GM21723 (cell line): ENCODE measurements around the gene HPCAL1.
A peak's percentile ranks its signal among the peaks of the same experiment; 100 is the strongest.

ENCODE experiments used
- ATAC-seq: cut with Tn5 transposase; IDR thresholded peaks from one replicate; pipeline ENCODE4 v1.9.1; 2021; ENCODE audit warnings: mild to moderate bottlenecking, moderate library complexity; ENCODE audit not compliant: unreplicated experiment

Gene HPCAL1

GRCh38 chr2:10320575-10320931 lies 17.8 kb downstream of the HPCAL1 start:
- ATAC-seq, result no peak

GRCh38 chr2:10320933-10321332 lies 18.2 kb downstream of the HPCAL1 start:
- no peak for ATAC-seq

DNA sequence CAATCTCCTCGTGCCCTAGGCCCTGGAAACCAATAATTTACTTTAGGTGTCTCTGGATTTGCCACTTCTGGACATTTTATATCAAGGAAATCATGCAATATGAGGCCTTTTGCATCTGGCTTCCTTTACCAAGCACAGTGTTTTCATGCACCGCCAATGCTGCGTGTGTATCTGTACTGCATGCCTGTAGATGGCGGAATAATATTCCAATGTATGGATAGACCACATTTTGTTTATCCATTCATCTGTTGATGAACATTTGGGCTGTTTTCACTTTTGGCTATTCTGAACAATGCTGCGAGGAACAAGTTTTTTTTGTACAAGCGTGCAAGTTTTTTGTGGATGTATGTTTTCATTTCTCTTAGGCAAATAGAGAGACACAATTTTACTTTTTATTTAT lies 18.9 kb downstream of the HPCAL1 start:
- no peak for ATAC-seq

DNA sequence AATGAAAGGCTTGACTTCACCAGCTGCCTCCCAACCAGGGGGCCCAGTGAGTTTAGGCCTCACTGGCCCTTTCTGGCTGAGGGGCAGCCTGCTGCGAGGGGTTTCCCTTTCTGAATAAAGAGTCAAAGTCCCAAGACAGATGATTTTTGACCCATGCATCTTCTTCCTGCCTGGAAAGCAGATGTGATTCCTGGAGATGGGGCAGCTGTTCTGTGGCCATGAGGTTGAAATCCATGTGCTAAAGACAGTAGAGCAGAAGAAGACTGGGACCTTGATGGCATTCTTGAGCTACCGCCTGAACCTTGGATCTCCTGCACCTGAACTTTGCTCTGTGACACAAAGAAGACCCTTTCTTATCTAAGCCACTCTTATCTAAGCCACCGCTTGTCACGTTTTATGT lies 19.8 kb downstream of the HPCAL1 start:
- ATAC-seq, result no peak

DNA sequence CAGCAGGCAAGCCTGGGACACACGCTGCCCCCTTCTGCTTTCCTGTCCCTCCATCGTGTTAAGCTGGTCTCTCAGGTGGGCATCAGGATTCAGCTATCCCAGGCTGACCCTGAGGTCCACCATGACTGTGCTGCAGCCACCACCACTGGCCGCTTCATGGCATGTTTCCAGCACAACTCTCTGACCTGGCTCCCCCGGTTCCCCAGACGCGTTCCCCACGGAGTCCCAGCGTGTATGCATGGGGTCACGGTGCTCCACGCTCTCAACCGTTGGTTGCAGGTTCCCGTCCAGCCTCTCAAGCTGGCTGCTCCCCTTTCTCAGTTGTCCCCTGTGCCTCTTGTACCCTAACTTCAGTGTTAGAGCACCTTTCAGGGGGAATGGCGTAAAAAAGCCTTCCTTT lies 20.3 kb downstream of the HPCAL1 start:
- no peak for ATAC-seq

DNA sequence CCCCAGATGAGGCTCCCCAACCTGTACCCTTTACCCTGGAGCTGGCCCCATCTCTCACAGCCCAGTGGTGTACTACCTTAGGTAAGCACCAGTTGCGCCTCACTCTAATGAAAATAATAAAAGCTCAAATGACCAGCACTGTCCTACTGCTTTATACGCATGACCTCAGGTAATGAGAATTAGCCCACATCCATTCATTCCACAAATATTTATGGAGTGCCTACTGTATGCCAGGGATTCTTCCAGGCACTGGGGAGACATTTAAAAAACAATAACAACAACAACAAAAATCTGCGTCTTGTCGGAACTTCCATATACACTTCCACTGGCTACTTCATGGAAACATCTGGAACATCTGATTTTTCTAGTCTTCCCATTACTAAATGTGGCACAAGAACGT lies 20.8 kb downstream of the HPCAL1 start:
- no peak for ATAC-seq

DNA sequence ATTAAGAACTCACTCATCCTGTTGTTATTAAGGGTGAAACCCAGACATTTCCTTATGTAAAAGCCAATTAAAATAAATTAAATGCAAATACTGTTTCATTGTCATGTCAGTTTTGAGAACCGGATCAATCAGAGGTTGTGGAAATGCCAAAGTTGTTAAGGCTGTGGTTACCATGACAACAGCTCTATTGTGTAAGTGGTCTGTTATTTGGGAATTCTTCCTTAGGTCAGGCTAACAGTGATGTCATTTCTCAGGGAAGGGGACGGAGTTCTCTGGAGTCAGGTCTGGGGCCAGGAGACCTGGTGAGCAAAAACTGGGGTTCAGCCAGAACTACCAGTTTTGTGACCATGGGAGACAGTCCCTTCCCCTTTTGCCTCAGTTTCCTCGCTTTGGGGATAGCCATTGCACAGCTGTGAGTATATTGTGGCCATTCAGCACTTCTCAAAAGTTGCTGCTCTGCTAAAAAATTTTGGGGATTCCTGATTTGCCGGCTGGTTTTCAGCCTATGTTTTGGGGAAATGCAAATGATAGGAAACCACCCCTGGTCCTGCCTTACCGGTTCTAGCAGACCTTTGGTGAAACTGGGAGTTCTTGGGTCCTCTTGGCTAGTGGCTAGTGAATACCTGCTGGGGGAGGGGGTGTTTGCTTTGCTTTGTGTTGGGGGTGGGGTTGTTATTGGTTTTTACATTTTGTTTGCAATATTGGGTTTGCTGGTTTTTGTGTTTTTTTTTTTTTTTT lies 21.6 kb downstream of the HPCAL1 start:
- no peak for ATAC-seq

DNA sequence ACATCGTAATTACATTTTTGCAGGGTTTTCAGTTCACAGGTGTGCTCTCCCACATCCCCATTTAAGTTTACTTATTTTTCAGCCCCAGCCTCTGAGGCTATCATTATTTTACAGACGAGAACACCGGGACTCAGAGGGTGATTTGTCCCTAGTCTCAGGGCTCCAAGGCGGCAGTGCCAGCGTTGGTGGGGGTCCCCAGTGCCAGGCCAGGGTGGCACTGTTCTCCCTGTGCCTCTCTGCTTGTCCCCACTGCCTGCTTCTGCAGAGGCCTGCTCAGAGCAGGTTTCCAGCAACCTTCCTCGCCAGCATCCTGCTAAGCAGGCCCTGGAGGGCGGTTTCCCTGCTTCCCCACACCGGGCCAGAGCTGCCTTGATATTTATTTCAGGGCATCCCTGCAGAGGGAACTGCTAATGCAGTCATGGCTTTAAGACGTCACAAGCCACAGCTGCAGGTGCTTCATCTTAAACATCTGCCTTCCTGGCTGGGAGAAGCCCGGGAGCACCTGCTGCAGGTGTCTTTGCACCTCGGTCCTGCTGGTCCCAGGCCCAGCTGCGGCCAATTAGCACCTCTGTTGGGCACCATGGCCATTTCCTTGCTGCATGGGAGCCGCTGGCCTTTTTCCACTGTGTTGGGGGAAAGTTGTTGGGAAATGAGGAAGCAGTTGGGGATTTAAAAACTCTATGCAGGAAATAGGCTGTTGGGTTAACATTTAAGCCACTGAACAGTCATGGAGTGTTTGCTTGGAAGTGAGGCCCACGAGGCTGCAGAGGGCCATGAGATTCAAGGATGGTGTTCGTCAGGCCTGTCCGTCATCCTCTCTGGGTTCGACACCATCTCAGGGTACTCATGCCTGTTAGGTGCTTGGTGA lies 22.8 kb downstream of the HPCAL1 start:
- ATAC-seq, result no peak

GRCh38 chr2:10326151-10326616 lies 23.5 kb downstream of the HPCAL1 start:
- ATAC-seq, result no peak

DNA sequence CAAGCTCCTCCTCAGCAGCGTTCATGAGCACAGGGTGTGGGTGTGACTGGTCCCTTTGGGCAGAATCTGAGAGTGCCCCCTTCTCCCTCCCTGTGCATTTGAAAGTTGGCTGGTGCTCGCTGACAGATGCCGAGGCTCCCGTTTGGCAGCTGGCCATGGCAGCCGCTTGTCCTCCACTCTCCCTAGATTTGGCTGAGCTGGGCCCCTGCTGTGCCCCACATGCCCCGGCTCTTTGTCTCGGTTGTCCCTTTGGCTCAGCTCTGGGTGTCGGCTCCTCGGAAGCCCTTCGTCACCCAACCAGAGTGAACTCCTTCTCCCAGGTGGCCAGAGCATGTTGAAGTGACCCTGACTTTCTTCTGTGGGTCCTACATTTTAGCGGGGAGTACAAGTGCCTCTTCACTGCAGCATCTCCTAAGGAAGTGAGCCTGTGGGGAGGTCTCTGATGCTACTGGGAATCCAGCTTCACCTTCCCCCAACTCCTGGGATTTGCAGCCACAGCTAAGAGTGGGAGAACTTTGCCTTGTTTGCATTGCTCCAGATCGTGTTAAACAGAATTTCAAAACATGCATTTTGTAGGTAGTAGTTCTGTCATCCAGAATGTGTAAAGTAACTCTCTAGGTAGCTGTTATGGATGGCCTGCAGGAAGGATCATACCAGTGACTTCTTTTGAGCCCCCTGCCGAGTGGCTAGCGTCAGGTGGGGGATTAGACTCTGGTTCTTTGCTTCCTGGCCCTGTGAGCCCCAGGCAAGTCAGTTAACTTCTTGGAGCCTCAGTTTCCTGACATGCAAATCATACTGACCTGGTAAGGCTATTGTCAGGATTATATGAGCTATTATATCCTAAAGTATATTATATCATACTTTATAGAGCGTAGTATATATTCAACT lies 24.2 kb downstream of the HPCAL1 start:
- no peak for ATAC-seq

DNA sequence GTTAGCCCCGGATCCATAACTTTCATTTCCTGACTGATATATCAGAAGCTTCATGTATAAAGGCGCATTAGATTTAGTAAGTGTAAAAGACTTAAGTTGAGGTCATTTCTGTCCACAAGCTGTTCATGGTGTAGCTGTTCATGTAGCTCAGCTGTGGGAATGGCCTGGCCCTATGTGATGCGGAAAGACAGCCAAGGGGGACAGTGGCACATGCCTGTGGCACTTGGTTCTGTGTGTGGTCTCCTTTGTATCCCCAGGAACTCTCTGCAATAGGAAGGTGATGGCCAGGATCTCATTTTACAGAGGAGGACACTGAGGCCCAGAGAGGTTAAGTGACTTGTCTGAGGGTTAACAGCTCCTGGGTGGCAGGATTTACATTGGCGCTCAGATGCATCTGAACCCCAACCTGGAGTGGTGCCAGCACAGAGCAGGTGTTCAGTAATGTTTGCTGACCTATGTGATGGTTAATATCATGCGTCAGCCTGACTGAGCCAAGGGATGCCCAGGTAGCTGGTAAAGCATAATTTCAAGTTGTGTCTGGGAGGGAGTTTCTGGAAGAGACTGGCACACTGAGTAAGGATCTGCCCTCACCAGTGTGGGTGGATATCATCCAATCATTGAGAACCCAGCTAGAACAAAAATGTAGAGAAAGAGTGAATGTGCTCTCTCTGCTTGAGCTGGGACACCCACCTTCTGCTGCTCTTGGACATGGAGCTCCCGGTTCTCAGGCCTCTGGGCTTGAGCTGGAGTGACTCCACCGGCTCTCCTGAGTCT lies 25.4 kb downstream of the HPCAL1 start:
- ATAC-seq, result no peak

DNA sequence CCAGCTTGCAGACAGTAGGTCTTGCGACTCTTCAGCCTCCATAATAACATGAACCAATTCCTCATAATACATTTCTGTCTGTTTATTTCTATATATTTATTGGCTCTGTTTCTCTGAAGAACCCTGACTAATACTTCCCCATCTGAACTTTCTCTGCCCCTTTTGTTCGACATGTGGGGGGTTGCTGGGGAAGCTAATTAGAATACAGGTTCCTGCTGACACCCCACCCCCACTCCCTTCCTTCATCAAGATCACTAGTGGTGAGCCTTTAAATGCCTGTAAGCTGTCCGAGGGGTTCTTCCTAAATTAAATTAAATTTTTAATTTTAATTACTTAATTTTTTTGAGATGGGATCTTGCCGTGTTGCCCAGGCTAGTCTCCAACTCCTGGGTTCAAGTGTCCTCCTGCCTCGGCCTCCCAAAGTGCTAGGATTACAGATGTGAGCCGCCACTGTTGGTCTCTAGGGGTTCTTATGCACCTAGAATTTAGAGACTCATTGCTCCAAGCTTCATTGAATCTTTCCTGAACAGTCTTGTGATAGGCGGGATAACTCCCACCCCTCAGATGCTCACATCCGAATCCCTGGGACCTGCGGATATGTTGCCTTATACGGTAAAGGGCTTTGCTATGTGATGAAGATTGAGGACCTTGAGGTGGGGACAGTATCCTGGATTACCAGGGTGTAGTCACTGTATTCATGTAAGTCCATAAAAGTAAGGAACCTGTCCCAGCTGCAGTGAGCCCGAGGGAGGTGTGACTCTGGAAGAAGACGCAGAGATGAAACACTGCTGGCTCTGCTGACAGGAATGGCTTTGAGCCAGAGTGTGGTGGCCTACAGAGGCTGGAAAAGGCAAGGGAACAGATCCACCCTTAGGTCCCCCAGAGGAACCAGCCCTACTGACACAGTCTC lies 26.2 kb downstream of the HPCAL1 start:
- no peak for ATAC-seq

- ATAC-seq, result no peak
Observed at GRCh38 chr2:10329580-10329879, 26.8 kb downstream of the HPCAL1 start.

GRCh38 chr2:10329880-10330699 lies 27.4 kb downstream of the HPCAL1 start:
- ATAC-seq, result no peak

GRCh38 chr2:10330700-10331026 lies 28.0 kb downstream of the HPCAL1 start:
- ATAC-seq, result no peak

DNA sequence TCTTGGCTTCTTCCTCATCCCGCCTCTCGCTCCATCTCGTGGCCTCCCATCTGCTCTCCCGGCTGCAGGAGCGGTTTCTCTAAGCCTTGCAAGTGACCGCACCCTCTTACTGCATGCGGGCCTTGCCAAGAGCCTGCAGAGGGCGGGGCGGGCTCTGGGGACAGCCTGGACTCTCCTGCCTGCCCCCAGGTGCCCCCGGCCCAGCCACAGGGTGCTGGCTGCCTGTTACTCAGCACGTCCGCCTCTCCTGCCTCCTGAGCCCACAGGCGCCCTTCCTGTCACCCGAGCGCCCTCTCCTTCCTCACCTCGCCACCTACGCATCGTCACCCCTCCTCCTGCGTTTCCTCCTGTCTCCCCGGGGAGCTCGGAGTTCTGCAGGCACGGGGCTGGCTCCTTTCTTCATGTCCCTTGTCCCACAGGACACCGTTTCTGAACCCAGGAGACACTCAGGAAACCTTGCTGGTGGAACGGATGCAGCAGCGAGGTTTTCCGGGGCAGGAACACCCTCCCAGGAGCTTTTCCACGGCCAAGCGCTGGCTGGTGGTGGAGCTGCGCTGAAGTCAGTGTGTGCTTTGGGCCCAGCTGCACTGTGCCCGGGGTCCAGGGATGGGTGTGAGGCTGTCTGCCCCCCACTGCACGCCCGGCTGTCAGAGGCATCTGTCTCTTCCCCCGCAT lies 28.5 kb downstream of the HPCAL1 start:
- ATAC-seq, result peak; percentile 73

GRCh38 chr2:10331702-10332401 lies 29.1 kb downstream of the HPCAL1 start:
- peak; percentile 78 for ATAC-seq
